ENCODE measurements around the gene GPR55. TPM values are rescaled to one million over a fixed set of nuclear protein-coding genes. Genes with fewer than 3 reads are reported as not detected.

Gene GPR55
- total RNA-seq, 1 experiment from 2014 or later: not detected

DNA sequence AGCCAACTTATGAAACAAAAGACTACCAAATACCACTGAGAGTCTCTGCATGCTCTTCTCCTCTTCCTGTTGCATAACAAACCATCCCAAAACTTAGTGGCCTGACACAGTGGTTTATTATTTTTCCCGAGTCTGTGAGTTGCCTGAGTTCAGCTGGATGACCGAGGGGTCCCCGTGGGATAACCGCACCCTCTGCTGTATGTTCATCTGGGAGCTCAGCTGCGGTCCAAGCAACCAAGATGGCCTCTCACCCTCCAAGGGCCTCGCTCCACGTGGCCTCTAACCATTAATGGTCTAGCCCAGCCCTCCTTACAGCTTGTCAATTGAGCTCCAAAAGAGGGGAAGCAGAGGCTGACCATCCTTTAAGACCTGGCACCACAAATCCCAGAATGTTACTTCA, 43.2 kb downstream of the GPR55 start:
- Histone ChIP-seq H3K27ac (no peak overlapping the region), H3K79me2 (ENCODE audit: low read depth) (no peaks in the 10 kb centered on the region), H3K4me2 (no peak overlapping the region), H3K27me3 (ENCODE audit: insufficient read depth, low read depth) (no peaks in the 10 kb centered on the region), H3K36me3 (ENCODE audit: low read depth) (no peaks in the 10 kb centered on the region), H3K4me1 (replicated peaks; ENCODE audit: insufficient read depth) (no peaks in the 10 kb centered on the region), H3K9me3 (ENCODE audit: insufficient read depth, low read depth) (no peaks in the 10 kb centered on the region), H3K4me3 (no peak overlapping the region), H3F3A (ENCODE audit: insufficient read depth, low read depth) (no peaks in the 10 kb centered on the region), H2AFZ (no peak overlapping the region), H4K20me1 (ENCODE audit: insufficient read depth) (no peaks in the 10 kb centered on the region), H3K9me2 (ENCODE audit: insufficient read depth) (no peaks in the 10 kb centered on the region)
- intact Hi-C loops (cut with micrococcal nuclease; ENCODE audit: unreplicated experiment): no loop called here
- TF ChIP-seq EZH2 (IDR thresholded peaks at IDR 0.05; ENCODE audit: low read depth) (no peak), CTCF (conservative IDR thresholded peaks at IDR 0.05) (no peak)
- ChIA-PET CTCF (interaction anchor here (0.6 kb wide), 1 partner anchor 70 kb away, joined by 4 read pairs; no protein-coding TSS in a partner anchor), POLR2A (ENCODE audit: unreplicated experiment) (no interaction called here)
- BruUV-seq (replicated peaks): no TSS peak
- no peak for DNase-seq

DNA sequence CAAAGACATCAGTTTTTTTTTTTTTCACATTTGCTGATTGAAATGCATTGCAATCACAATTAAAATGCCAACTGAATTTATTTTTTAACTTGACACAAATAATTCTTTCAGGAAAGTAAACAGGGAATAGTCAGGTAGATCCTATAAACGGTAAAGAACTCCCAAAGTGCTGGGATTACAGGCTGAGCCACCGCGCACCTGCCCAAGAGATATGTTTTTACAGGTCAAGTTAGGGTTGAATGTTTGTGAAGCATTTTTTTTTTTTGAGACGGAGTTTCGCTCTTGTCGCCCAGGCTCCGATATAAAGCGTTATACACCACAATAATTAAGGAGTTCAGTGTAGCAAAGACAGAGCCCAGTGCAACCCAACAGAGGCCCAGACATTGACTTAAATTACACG, 45.2 kb downstream of the GPR55 start:
- no peaks in the 10 kb centered on the region for H3K4me1 ChIP-seq (replicated peaks; ENCODE audit: insufficient read depth)
- CTCF ChIA-PET: no interaction called here

GRCh38 chr2:230879271-230879882, 45.7 kb downstream of the GPR55 start:
- no peak overlapping the region for H3K27ac ChIP-seq

More for the DNA sequence above, 45.2 kb downstream of the GPR55 start:
- POLR2A ChIA-PET (ENCODE audit: unreplicated experiment): no interaction called here
- BruUV-seq (replicated peaks): no TSS peak
- Histone ChIP-seq H3F3A (ENCODE audit: insufficient read depth, low read depth) (no peaks in the 10 kb centered on the region), H3K9me2 (ENCODE audit: insufficient read depth) (no peaks in the 10 kb centered on the region), H4K20me1 (ENCODE audit: insufficient read depth) (no peaks in the 10 kb centered on the region), H3K9me3 (ENCODE audit: insufficient read depth, low read depth) (no peaks in the 10 kb centered on the region), H2AFZ (no peak overlapping the region), H3K79me2 (ENCODE audit: low read depth) (no peaks in the 10 kb centered on the region), H3K4me2 (no peak overlapping the region), H3K36me3 (ENCODE audit: low read depth) (no peaks in the 10 kb centered on the region), H3K27ac (no peak overlapping the region), H3K4me3 (no peak overlapping the region), H3K27me3 (ENCODE audit: insufficient read depth, low read depth) (no peaks in the 10 kb centered on the region)
- DNase-seq: no peak
- no peak for TF ChIP-seq CTCF (conservative IDR thresholded peaks at IDR 0.05)
- no peak for TF ChIP-seq EZH2 (IDR thresholded peaks at IDR 0.05; ENCODE audit: low read depth)
- intact Hi-C loops (cut with micrococcal nuclease; ENCODE audit: unreplicated experiment): no loop called here

More at GRCh38 chr2:230879271-230879882, 45.7 kb downstream of the GPR55 start:
- ChIA-PET CTCF (no interaction called here), POLR2A (ENCODE audit: unreplicated experiment) (no interaction called here)
- no peak overlapping the region for H3K4me2 ChIP-seq
- TF ChIP-seq CTCF (conservative IDR thresholded peaks at IDR 0.05): no peak
- TF ChIP-seq EZH2 (IDR thresholded peaks at IDR 0.05; ENCODE audit: low read depth): no peak
- H2AFZ ChIP-seq: no peak overlapping the region
- no peaks in the 10 kb centered on the region for H3K36me3 ChIP-seq (ENCODE audit: low read depth)
- intact Hi-C loops (cut with micrococcal nuclease; ENCODE audit: unreplicated experiment): no loop called here
- no peaks in the 10 kb centered on the region for H3K9me2 ChIP-seq (ENCODE audit: insufficient read depth)
- H3K9me3 ChIP-seq (ENCODE audit: insufficient read depth, low read depth): no peaks in the 10 kb centered on the region
- H3F3A ChIP-seq (ENCODE audit: insufficient read depth, low read depth): no peaks in the 10 kb centered on the region
- H4K20me1 ChIP-seq (ENCODE audit: insufficient read depth): no peaks in the 10 kb centered on the region
- no TSS peak for BruUV-seq (replicated peaks)
- no peak overlapping the region for H3K4me3 ChIP-seq
- H3K79me2 ChIP-seq (ENCODE audit: low read depth): no peaks in the 10 kb centered on the region
- DNase-seq: no peak
- no peaks in the 10 kb centered on the region for H3K4me1 ChIP-seq (replicated peaks; ENCODE audit: insufficient read depth)
- no peaks in the 10 kb centered on the region for H3K27me3 ChIP-seq (ENCODE audit: insufficient read depth, low read depth)

Data from PC-9 (cell line).